Measurements from ENCODE around the gene HVCN1.
A peak's percentile ranks its signal among the peaks of the same experiment; 100 is the strongest.
"Not testable (repeated sequence)": the region's sequence is repeated elsewhere in the genome, so short reads cannot be mapped to it uniquely, and the experiment has no call there.

Gene HVCN1

GRCh38 chr12:110615171-110615570, 73.7 kb downstream of the HVCN1 start:
- no peak overlapping the region for H3K27ac ChIP-seq
- TF ChIP-seq ZFX (IDR thresholded peaks at IDR 0.05; ENCODE audit: borderline replicate concordance) = no peak
- no peak for TF ChIP-seq CTCF (IDR thresholded peaks at IDR 0.05)

- H3K27ac ChIP-seq = peak within 1 kb of the TSS; percentile 55
- 0 out of 2 replicates have a peak, but pooled peaks have one; percentile 7 for TF ChIP-seq CTCF (IDR thresholded peaks at IDR 0.05)
- peak; percentile 77; the same call in 1 of the 2 replicates for TF ChIP-seq ZFX (IDR thresholded peaks at IDR 0.05; ENCODE audit: borderline replicate concordance)
Observed at GRCh38 chr12:110613771-110614684, 74.9 kb downstream of the HVCN1 start, which contains the start of gene TCTN1. TCTN1 (plus strand) TSS chr12:110614129; CDS start chr12:110614183, 54 bp downstream.

- peak overlapping the region; percentile 55 for H3K27ac ChIP-seq
- TF ChIP-seq CTCF (IDR thresholded peaks at IDR 0.05) = no peak
- TF ChIP-seq ZFX (IDR thresholded peaks at IDR 0.05; ENCODE audit: borderline replicate concordance) = no peak
Observed at GRCh38 chr12:110613071-110613770, 75.7 kb downstream of the HVCN1 start.

- H3K27ac ChIP-seq = no peak overlapping the region
Observed at GRCh38 chr12:110606253-110606611, 82.7 kb downstream of the HVCN1 start.

GRCh38 chr12:110602085-110602814, 86.7 kb downstream of the HVCN1 start:
- not testable (repeated sequence) for H3K27ac ChIP-seq
- peak; percentile 90 for TF ChIP-seq CTCF (IDR thresholded peaks at IDR 0.05)

More at GRCh38 chr12:110606253-110606611, 82.7 kb downstream of the HVCN1 start:
- no peak for TF ChIP-seq CTCF (IDR thresholded peaks at IDR 0.05)
- TF ChIP-seq ZFX (IDR thresholded peaks at IDR 0.05; ENCODE audit: borderline replicate concordance) = no peak

GRCh38 chr12:110600254-110600653, 88.7 kb downstream of the HVCN1 start:
- TF ChIP-seq CTCF (IDR thresholded peaks at IDR 0.05) (peak; percentile 33), ZFX (IDR thresholded peaks at IDR 0.05; ENCODE audit: borderline replicate concordance) (no peak)
- no peak overlapping the region for H3K27ac ChIP-seq

Measured in 22Rv1 (cell line).